Retinal pigment epithelial cell (primary cell): Measurements from ENCODE around the gene CD101.

Source experiments
- DNase-seq: peaks from one replicate; pipeline ENCODE4 v3.0.0-alpha.2; 2010; ENCODE audit warnings: low read depth
- H3K4me3 ChIP-seq: 2 replicates; pipeline ENCODE4 v1.5.1; 2011; ENCODE audit warnings: mild to moderate bottlenecking, low read length, control low read depth, moderate library complexity
- TF ChIP-seq, protein P1 (sequence below): conservative IDR thresholded peaks from 2 replicates; pipeline ENCODE4 v1.5.1; 2011; ENCODE audit warnings: low read depth, low read length, control low read depth, inconsistent platforms

The CD101 gene, protein sequence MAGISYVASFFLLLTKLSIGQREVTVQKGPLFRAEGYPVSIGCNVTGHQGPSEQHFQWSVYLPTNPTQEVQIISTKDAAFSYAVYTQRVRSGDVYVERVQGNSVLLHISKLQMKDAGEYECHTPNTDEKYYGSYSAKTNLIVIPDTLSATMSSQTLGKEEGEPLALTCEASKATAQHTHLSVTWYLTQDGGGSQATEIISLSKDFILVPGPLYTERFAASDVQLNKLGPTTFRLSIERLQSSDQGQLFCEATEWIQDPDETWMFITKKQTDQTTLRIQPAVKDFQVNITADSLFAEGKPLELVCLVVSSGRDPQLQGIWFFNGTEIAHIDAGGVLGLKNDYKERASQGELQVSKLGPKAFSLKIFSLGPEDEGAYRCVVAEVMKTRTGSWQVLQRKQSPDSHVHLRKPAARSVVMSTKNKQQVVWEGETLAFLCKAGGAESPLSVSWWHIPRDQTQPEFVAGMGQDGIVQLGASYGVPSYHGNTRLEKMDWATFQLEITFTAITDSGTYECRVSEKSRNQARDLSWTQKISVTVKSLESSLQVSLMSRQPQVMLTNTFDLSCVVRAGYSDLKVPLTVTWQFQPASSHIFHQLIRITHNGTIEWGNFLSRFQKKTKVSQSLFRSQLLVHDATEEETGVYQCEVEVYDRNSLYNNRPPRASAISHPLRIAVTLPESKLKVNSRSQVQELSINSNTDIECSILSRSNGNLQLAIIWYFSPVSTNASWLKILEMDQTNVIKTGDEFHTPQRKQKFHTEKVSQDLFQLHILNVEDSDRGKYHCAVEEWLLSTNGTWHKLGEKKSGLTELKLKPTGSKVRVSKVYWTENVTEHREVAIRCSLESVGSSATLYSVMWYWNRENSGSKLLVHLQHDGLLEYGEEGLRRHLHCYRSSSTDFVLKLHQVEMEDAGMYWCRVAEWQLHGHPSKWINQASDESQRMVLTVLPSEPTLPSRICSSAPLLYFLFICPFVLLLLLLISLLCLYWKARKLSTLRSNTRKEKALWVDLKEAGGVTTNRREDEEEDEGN

DNA sequence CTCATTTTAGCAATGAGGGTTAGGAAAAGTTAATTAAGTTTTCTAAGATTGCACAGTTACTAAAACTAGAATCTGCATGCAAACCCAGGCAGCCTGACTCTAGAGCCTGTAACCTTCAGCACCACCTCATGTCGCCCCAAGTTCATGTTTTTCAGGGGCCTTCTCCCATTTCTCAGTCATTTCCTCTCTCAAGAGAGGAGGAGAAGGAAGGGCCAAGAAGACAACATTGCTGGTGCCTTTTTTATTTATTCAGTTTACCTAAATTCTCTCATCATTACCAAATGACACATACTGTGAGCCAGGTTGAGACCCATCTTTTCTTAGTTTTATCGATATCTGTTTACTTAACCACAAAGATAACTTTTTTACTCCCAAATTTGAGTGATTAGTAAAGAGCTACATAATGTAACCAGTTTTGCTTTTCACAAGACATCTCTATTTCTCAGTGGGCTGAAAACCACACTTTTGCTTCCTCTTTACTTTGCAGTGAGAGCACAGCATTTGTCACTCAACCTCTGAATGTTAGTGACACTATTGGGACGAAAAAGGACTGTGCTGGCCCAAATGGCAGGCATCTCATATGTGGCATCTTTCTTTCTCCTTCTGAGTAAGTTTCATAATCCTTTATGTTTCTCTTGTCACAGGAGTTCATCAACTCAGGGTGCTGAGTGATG, at the start of gene CD101:
TSS of gene CD101 (plus strand) at position 507 of the 674 bp plus-strand sequence. CDS start at position 565, 58 bp downstream.
- H3K4me3 ChIP-seq: no peak within 1 kb of the TSS
- no peak for DNase-seq
- TF ChIP-seq, protein P1, sequence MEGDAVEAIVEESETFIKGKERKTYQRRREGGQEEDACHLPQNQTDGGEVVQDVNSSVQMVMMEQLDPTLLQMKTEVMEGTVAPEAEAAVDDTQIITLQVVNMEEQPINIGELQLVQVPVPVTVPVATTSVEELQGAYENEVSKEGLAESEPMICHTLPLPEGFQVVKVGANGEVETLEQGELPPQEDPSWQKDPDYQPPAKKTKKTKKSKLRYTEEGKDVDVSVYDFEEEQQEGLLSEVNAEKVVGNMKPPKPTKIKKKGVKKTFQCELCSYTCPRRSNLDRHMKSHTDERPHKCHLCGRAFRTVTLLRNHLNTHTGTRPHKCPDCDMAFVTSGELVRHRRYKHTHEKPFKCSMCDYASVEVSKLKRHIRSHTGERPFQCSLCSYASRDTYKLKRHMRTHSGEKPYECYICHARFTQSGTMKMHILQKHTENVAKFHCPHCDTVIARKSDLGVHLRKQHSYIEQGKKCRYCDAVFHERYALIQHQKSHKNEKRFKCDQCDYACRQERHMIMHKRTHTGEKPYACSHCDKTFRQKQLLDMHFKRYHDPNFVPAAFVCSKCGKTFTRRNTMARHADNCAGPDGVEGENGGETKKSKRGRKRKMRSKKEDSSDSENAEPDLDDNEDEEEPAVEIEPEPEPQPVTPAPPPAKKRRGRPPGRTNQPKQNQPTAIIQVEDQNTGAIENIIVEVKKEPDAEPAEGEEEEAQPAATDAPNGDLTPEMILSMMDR: no peak

DNA sequence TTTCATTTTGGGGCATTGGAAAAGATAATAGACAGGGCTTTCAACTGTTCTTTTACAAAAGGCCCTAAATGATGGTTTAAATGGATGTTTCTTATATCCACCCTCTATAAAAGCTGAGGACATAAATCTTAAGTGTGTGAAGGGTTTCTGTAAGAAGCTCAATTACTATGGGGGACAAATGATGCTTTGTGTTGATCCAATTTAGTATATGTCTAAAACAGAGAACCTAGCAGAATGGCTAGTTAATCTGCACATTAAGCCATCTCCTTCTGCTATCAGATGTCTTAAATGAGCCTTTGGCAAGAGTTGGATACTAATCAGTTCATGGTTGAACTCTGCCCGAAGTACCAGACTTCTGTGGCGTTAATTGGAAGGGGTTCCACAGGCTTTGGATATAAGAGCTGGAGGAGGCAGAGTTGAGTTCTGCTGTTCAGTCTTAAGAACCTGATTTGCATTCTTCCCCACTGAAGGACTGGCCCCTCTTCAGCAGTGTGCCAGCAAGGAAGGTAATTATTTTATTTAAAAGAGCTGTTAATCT, 48.8 kb upstream of the CD101 start:
- TF ChIP-seq, protein P1: no peak
- no peak overlapping the region for H3K4me3 ChIP-seq
- peak; percentile 35 for DNase-seq

DNA sequence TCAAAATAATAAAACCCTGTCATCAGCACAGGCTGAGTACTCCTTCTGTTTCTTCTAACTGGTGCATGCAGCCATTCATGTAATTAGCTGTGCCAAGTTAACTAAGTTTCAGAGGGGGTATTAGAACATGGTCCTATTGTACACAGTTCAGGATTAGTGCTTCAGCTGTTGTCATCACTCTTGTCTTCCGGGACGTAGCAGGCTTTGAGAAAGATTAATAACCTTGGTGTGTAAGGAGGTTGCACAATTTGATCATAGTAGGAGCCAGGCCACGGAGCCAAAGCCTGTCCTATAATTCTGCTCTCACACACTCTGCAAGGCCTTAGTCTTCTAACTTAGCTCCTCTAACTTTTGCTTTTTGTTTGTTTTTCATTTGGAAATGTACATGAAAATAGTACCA, 47.1 kb upstream of the CD101 start:
- DNase-seq: no peak
- H3K4me3 ChIP-seq: no peak overlapping the region
- TF ChIP-seq, protein P1: no peak

DNA sequence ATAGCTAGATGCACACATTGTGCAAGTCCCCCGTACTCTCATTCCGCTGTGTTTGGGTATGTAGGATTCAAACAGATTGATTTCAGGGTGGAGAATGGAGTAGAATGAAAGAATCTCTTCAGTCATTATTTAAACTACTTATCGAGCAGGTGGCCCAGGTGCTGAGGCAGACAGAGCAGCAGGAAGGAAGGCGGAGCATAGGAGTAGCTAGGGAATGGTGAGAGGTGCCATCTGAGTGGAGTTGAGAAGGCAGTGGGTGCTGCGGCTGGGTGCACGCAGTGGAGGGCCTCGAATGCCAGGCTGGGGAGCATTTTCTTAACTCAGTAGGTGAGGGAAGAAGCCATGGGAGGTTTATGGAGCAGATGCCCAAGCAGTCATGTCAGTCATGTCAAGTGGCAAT, 45.2 kb upstream of the CD101 start:
- TF ChIP-seq, protein P1: no peak
- DNase-seq: no peak
- no peak overlapping the region for H3K4me3 ChIP-seq

DNA sequence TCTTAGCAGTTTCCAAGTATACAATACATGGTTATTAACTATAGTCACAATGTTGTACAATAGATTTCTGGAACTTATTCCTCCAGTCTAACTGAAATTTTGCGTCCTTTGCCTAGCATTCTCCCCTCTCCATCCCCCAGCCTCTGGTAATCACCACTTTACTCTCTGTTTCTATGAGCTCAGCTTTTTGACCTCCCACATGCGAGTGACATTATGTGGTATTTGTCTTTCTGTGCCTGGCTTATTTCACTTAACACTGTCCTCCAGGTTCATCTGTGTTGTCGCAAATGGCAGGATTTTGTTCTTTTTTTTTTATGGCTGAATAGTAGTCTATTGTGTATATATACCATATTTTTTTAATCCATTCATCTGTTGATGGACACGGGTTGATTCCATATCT, 43.9 kb upstream of the CD101 start:
- no peak for DNase-seq
- TF ChIP-seq, protein P1: no peak
- no peak overlapping the region for H3K4me3 ChIP-seq

DNA sequence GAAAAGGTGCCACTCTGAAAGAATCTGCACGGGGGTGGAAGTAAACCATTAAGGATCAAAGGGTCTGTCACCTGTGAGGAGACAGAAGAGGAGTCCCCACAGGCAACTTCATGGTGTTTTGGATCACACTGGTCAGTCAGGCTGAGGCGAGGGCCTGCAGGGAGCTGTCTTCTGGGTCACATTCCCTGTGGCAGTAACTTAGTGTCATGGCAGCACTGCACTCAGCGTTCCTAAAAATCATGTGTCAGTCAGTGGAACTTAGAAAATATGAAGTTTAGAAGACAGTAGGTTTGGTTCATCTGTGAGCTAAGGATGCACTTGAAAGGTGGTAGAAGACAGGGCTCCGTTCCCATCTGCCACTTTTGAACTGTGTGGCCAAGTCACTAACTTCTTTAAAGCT, 43.5 kb upstream of the CD101 start:
- H3K4me3 ChIP-seq: no peak overlapping the region
- DNase-seq: no peak
- TF ChIP-seq, protein P1: no peak
